Limb (tissue), 2 donors: Measurements from ENCODE around the gene CYP4V2.

Experiments used
- DNase-seq, 2 donors: peaks; one replicate each; pipeline ENCODE4 v3.0.0-alpha.2; 2016; ENCODE audit errors: extremely low spot score in 2 of 2

The CYP4V2 gene

DNA sequence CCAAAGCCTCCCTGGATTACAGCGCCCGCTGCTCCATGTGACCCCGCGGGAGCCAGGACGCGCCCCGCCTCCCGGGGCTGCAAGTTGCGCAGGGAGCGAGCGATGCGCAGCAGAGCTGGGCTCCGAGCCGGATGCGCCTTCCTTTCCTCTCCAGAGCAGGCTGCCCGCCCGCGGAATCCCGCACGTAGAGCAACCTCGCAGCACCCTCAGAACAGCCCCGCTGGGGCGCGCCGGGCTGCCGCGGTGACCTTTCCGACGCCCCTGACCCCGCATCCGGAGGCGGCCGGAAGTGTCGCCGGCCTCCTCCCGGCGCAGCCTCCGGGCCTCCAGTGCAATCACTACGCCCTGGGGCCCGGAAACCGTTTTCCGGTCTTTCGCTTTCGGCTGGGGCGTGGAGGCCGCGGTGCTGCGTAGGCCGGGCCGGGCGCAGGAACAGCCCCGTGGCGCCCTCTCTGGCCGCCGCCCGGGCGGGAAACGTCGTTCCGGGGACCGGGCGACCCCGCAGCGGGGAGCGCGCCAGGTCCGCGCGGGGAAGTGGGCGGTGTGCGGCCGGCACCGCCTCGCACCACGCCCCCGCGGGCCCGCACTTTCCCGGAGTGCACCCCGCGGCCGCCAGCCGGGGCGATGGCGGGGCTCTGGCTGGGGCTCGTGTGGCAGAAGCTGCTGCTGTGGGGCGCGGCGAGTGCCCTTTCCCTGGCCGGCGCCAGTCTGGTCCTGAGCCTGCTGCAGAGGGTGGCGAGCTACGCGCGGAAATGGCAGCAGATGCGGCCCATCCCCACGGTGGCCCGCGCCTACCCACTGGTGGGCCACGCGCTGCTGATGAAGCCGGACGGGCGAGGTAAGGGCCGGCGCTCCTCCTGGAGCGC, at the start of gene CYP4V2:
TSS of gene CYP4V2 (plus strand) at position 368 of the 866 bp plus-strand sequence. CDS start at position 625, 257 bp downstream.
- peak; percentile 43 to 80 for DNase-seq

GRCh38 chr4:186144198-186144945, 47.0 kb upstream of the CYP4V2 start:
- DNase-seq = peak; percentile 73 to 90

DNA sequence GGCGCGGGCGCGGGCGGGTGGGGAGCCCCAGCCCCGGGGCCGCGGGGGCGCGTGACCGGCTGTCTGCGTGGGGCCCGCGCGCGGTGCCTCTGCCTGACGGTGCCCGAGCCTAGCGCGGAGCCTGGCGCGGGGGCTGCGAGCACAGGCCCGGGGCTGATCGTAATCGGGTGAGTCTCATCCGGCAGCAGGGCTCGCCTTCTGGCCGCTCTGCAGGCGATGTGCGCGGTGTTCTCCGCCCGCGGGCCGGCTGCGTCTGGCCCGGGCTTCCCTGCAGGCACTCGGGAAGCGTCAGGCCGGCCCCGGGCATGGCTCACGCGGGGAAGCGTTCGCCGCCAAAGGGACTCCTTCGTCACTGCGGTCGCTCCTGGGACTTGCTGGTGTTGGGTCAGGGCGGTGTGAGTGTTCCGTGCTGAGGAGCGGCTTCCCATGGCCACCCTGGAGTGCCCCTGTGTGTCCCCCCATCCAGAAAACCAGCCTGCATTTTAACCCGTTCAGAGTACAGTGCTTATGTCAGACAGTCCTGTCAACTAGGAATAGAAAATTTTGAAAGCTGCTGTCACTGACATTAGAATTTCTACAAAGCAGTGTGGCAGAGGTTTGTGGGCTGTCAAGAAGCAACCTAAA, 46.3 kb upstream of the CYP4V2 start:
- peak; percentile 57 to 81 for DNase-seq

GRCh38 chr4:186146458-186146857, 44.9 kb upstream of the CYP4V2 start:
- no peak for DNase-seq

DNA sequence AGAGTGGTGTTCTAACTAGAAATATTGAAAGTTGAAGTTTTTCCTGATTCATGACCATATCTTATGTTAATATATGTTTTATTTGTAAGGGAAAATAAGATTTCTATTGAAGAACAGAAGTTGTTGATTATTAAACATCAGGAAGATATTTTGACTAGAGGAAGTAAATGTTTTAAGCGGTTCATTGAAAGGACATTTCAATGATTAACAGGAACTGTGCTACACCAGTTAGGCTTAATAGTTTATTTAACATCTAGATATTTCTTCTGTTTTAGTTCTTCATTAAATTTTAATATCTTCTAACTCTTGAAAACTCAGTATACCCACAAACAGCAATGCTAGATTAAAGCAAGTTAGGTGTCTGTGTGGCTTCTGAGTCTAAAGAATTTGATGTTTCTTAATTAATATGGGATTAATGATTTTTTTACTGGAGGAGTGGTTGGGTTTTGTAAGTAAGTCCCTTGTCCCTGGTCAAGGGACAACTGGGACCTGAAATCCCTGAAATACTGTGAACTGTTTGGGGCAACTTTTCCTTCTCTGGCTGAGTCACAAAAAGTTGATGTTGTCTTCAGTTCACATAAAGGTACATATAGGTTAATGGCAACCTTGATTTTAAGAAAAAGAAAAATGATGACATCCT, 42.9 kb upstream of the CYP4V2 start:
- no peak for DNase-seq

GRCh38 chr4:186149872-186150271, 41.5 kb upstream of the CYP4V2 start:
- DNase-seq = no peak

GRCh38 chr4:186150926-186151325, 40.4 kb upstream of the CYP4V2 start:
- no peak for DNase-seq

DNA sequence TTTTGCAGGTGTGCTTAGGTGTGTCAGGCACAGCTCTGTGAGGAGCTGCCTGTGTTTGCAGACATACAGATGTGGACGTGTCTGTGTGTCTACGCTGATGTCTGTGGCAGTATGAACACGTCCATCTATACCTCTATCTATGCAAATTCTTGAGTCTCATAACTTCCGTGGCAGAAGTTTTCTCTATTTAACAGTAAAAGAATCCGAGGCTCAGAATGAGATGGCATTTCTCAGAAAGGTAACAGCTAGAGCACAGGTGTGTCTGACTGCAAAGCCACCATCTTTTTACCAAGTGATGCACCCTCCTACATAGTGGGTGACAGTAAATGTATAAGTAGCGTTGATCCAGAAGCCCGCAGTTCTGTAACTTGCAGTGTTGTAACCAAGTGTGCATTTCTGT, 39.9 kb upstream of the CYP4V2 start:
- DNase-seq = no peak

GRCh38 chr4:186158021-186158813, 33.1 kb upstream of the CYP4V2 start:
- no peak for DNase-seq

DNA sequence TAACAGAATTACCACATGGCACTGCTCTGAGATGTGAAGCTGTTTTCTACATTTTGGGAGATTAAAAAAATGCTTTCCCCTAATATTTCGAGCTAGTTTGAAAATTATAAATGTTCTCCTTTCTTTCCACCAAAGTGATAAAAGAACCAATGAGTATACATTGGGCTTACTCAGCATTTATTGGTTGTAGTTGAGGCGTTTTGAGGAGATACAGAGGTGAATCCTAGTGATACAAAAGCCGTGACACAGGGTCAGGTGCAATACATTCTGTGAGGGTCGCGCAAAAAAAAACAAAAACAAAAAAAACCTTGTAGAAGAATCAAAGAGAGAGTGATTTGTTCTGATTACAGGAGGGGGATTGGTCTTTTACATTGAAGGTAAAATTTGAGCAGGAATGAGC, 32.4 kb upstream of the CYP4V2 start:
- DNase-seq = no peak

DNA sequence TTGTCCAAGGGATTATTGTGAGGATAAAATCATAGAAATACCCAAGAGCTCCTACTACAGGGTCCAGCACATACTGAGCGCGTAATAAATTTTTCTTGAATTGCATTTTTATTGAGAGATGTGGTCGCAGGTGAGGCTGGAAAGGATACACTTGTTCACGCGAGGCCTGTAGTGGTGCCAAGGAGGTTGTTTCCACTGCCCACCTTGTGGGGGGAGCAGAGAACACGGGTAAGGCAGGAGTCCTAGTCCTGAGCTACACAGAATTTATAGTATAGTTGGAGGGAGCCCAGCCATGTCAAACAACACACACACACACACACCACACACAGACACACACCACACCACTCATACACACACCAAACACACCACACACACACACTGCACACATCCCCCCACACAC, 31.8 kb upstream of the CYP4V2 start:
- DNase-seq = no peak

DNA sequence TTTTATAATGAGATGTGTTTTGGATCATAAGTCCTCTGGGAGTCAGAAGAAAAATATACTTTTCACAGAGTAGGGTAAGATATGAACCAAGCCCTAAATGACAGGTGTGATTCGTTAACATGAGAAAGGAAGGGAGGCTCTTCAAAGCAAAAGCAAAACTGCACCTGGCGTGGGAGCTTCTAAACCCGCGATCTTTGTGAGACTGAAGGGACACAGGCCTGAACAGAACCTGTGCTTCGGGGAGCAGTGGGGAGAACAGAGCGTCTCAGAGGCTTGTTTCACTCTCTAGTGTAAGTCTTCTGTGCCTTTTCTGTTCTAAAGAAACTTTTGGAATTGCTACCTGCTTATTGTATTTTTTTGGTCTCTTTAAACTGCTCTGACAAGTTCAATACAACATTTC, 30.2 kb upstream of the CYP4V2 start:
- DNase-seq = no peak

GRCh38 chr4:186166852-186167512, 24.4 kb upstream of the CYP4V2 start:
- DNase-seq = no peak

GRCh38 chr4:186167605-186168004, 23.8 kb upstream of the CYP4V2 start:
- DNase-seq = no peak

DNA sequence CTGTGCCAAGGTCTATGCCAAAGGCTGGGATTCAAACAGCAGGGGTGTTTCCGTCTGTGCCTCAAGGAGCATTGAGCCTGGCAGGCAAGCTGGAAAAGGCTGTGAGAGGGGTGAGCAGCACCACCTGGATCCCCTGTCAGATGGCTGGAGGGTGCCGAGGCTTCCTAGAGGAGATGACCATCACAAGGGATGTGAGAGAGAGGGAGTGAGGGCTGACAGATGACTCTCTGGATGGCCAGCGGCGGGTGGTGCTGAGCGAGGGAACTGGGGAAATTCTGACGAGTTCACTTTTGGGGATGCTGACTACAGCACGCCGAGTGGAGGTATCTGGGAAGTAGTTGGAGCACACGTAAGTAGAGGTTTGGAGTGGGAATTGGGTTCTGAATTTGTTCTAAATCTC, 22.6 kb upstream of the CYP4V2 start:
- no peak for DNase-seq

DNA sequence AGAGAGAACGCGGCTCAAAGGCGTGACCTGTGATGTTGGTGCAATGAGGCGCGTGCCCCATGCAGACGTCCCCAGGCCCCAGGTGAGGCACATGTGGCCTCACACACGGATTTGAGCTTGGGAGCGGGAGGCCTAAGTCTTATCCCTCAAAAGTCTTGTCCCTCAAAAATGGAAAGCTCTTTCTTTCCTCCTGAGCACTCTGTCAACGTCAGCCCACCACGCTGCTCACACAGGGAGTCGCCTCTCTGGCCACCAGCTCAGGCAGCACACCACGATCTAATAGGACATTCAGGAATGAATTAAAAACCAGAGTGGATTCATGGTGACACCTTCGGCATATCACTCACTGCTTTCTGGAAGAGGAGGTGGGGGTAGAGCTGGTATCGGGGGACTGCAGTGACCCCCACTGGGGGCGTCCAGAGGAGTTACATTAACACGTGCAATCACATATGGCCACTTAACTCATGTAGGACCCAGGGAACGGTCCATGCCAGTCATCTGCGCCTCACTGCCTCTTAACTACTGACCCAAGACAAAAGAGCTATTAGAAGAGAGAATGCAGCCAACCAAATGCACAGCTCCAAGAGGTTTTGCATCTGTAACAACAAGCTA, 21.9 kb upstream of the CYP4V2 start:
- DNase-seq = no peak

GRCh38 chr4:186169945-186170802, 21.2 kb upstream of the CYP4V2 start:
- no peak for DNase-seq

- DNase-seq = no peak
Measured at GRCh38 chr4:186170966-186171365, 20.4 kb upstream of the CYP4V2 start.

- DNase-seq = no peak
Measured at GRCh38 chr4:186172546-186172945, 18.8 kb upstream of the CYP4V2 start.
